ENCODE measurements around the gene VAMP7.
"Not testable (repeated sequence)": the region's sequence is repeated elsewhere in the genome, so short reads cannot be mapped to it uniquely, and the experiment has no call there.

VAMP7 gene

DNA sequence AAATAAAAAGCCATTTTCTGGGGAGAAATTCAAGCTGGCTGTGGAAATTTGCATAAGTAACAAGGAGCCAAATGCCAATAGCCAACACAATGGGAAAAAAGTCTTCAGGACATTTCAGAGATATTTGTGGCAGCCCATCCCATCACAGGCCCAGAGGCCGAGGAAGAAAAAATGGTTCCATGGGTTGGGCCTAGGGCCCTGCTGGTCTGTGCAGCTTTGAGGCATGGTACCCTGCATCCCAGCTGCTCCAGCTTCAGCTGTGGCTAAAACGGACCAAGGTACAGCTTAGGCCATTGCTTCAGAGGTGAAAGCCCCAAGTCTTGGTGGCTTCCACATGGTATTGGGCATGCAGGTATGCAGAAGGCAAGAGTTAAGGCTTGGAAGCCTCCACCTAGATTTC lies 102.2 kb downstream of the VAMP7 start:
- no peaks in the 10 kb centered on the region for H3K36me3 ChIP-seq (ENCODE audit: insufficient read depth)
- no peak overlapping the region for H3K9ac ChIP-seq
- no peaks in the 10 kb centered on the region for H3K27me3 ChIP-seq (ENCODE audit: insufficient read depth, low read depth)
- H3K4me3 ChIP-seq (IDR thresholded peaks at IDR 0.05; ENCODE audit: insufficient read depth, low read depth, low read length): no peak overlapping the region
- H3K4me2 ChIP-seq: no peak overlapping the region
- no peak overlapping the region for H2AFZ ChIP-seq (ENCODE audit: low read depth)
- no peak overlapping the region for H3K27ac ChIP-seq
- TF ChIP-seq, protein P1, sequence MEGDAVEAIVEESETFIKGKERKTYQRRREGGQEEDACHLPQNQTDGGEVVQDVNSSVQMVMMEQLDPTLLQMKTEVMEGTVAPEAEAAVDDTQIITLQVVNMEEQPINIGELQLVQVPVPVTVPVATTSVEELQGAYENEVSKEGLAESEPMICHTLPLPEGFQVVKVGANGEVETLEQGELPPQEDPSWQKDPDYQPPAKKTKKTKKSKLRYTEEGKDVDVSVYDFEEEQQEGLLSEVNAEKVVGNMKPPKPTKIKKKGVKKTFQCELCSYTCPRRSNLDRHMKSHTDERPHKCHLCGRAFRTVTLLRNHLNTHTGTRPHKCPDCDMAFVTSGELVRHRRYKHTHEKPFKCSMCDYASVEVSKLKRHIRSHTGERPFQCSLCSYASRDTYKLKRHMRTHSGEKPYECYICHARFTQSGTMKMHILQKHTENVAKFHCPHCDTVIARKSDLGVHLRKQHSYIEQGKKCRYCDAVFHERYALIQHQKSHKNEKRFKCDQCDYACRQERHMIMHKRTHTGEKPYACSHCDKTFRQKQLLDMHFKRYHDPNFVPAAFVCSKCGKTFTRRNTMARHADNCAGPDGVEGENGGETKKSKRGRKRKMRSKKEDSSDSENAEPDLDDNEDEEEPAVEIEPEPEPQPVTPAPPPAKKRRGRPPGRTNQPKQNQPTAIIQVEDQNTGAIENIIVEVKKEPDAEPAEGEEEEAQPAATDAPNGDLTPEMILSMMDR (conservative IDR thresholded peaks at IDR 0.05; ENCODE audit: low read depth, low read length): no peak
- H4K20me1 ChIP-seq (ENCODE audit: insufficient read depth): no peaks in the 10 kb centered on the region
- no peaks in the 10 kb centered on the region for H3K79me2 ChIP-seq (ENCODE audit: insufficient read depth, low read depth)
- H3K4me1 ChIP-seq (ENCODE audit: low read depth, poor library complexity, severe bottlenecking): no peaks in the 10 kb centered on the region

DNA sequence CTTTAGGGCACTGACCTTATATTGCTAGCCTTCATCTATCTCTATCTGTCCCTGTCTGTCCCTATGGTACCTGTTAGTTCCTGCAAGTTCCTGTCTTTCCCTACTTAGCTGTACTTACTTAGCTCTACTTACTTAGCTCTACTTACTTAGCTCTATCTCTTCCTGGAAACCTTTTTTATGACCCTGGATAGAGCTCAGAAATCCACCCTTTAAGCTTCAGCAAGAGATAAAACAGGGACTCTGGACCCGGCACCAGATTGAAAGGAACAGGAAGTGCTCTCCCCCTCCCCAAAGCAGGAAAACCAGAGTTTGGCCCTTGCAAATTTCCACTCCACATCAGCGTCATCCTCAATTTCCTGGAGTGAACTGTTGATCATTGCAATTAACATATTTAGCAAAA lies 104.1 kb downstream of the VAMP7 start:
- no peak overlapping the region for H3K9ac ChIP-seq
- H2AFZ ChIP-seq (ENCODE audit: low read depth): no peak overlapping the region
- no peak overlapping the region for H3K4me2 ChIP-seq
- no peaks in the 10 kb centered on the region for H3K4me1 ChIP-seq (ENCODE audit: low read depth, poor library complexity, severe bottlenecking)
- TF ChIP-seq, protein P1 (conservative IDR thresholded peaks at IDR 0.05; ENCODE audit: low read depth, low read length): no peak
- H4K20me1 ChIP-seq (ENCODE audit: insufficient read depth): no peaks in the 10 kb centered on the region
- no peak overlapping the region for H3K4me3 ChIP-seq (IDR thresholded peaks at IDR 0.05; ENCODE audit: insufficient read depth, low read depth, low read length)
- no peaks in the 10 kb centered on the region for H3K79me2 ChIP-seq (ENCODE audit: insufficient read depth, low read depth)
- no peaks in the 10 kb centered on the region for H3K36me3 ChIP-seq (ENCODE audit: insufficient read depth)
- H3K27me3 ChIP-seq (ENCODE audit: insufficient read depth, low read depth): no peaks in the 10 kb centered on the region
- H3K27ac ChIP-seq: no peak overlapping the region

DNA sequence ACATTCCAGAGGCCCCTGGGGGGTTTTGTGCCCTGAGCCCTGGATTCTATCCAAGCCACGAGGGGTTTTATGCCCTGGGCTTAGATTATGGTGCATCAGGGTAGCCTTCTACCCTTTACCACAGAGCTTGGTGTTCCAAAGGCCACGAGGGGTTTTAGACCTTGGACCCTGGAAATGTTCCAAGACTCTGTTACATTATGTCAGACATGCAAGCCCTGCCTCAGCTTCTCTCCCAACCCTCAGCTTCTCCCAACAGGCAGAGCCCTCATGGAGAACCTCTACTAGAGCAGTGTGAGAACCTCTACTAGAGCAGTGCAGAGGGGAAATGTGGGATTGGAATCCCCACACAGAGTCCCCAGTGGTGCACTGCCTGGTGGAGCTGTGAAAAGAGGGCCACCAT lies 105.8 kb downstream of the VAMP7 start:
- not testable (repeated sequence) for H3K9ac ChIP-seq; H3K4me1 ChIP-seq (ENCODE audit: low read depth, poor library complexity, severe bottlenecking); H3K27me3 ChIP-seq (ENCODE audit: insufficient read depth, low read depth); H2AFZ ChIP-seq (ENCODE audit: low read depth); H3K36me3 ChIP-seq (ENCODE audit: insufficient read depth); H3K79me2 ChIP-seq (ENCODE audit: insufficient read depth, low read depth); H3K4me2 ChIP-seq; H3K27ac ChIP-seq; H3K4me3 ChIP-seq (IDR thresholded peaks at IDR 0.05; ENCODE audit: insufficient read depth, low read depth, low read length); H4K20me1 ChIP-seq (ENCODE audit: insufficient read depth)

DNA sequence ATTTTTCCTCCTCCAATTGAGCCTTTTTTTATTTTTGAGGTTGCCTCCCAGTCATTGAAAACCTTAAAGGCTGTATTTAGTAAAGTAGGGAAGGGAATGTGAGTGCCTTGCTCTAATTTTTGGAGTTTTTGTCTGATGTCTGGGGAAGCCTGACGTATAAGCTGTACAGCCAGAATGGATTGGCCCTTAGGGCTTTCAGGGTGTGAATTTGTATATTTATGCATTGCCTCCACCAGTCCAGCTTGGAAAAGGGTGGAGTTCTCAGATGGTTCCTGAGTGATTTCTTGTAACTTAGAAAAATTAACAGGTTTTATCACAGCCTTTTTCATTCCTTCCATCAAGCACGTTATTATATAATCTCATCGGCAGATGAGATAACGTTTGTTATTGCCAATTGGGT lies 107.7 kb downstream of the VAMP7 start:
- TF ChIP-seq, protein P1 (conservative IDR thresholded peaks at IDR 0.05; ENCODE audit: low read depth, low read length): no peak
- no peak overlapping the region for H3K9ac ChIP-seq
- H3K27ac ChIP-seq: no peak overlapping the region

More for the DNA sequence above, 107.7 kb downstream of the VAMP7 start:
- no peaks in the 10 kb centered on the region for H3K36me3 ChIP-seq (ENCODE audit: insufficient read depth)
- H3K4me2 ChIP-seq: no peak overlapping the region
- H4K20me1 ChIP-seq (ENCODE audit: insufficient read depth): no peaks in the 10 kb centered on the region
- H2AFZ ChIP-seq (ENCODE audit: low read depth): no peak overlapping the region
- H3K79me2 ChIP-seq (ENCODE audit: insufficient read depth, low read depth): no peaks in the 10 kb centered on the region
- H3K27me3 ChIP-seq (ENCODE audit: insufficient read depth, low read depth): no peaks in the 10 kb centered on the region
- no peaks in the 10 kb centered on the region for H3K4me1 ChIP-seq (ENCODE audit: low read depth, poor library complexity, severe bottlenecking)
- no peak overlapping the region for H3K4me3 ChIP-seq (IDR thresholded peaks at IDR 0.05; ENCODE audit: insufficient read depth, low read depth, low read length)

Data from KMS-11 (cell line).